Thymus (tissue), 11 donors: ENCODE measurements around the gene CTSF. TPM values are rescaled to one million over a fixed set of nuclear protein-coding genes. Genes with fewer than 3 reads are reported as not detected.

ENCODE experiments used
- DNase-seq, 9 donors: peaks; one replicate each; pipeline ENCODE4 v3.0.0-alpha.2; 2013; ENCODE audit warnings: low spot score in 9 of 9, low read depth in 6 of 9, missing footprints in 1 of 9
- H3K27ac ChIP-seq, 2 donors: one replicate each; pipeline ENCODE4 v1.5.1; 2013; ENCODE audit warnings: control low read depth in 1 of 2, low read depth in 1 of 2, low read length in 1 of 2, mild to moderate bottlenecking in 1 of 2, moderate library complexity in 1 of 2
- H3K27me3 ChIP-seq, 2 donors: one replicate each; pipeline ENCODE4 v1.5.1; 2013; ENCODE audit warnings: low read length in 1 of 2; ENCODE audit not compliant: control insufficient read depth in 2 of 2, insufficient read depth in 1 of 2
- H3K36me3 ChIP-seq, 2 donors: one replicate each; pipeline ENCODE4 v1.5.1; 2013; ENCODE audit warnings: low read length in 1 of 2, mild to moderate bottlenecking in 1 of 2, moderate library complexity in 1 of 2; ENCODE audit not compliant: control insufficient read depth in 2 of 2, insufficient read depth in 2 of 2
- H3K4me1 ChIP-seq, 2 donors: one replicate each; pipeline ENCODE4 v1.5.1; 2013; ENCODE audit warnings: low read length in 2 of 2; ENCODE audit not compliant: control insufficient read depth in 2 of 2, insufficient read depth in 2 of 2
- H3K4me3 ChIP-seq, 2 donors: one replicate each; pipeline ENCODE4 v1.5.1; 2013; ENCODE audit warnings: low read length in 2 of 2, control low read depth in 1 of 2, mild to moderate bottlenecking in 1 of 2
- H3K9me3 ChIP-seq, 2 donors: one replicate each; pipeline ENCODE4 v1.5.1; 2013; ENCODE audit warnings: low read length in 1 of 2, mild to moderate bottlenecking in 1 of 2; ENCODE audit not compliant: control insufficient read depth in 2 of 2, insufficient read depth in 1 of 2
- WGBS: extraction: QIAGEN DNeasy Blood & Tissue Kit; methylation state at CpG from one replicate; pipeline ENCODE4 v1.1.7; 2013; 5-methylcytosine and 5-hydroxymethylcytosine counted together
- polyA plus RNA-seq: library from polyadenylated mRNA; stranded (reverse); fragments of 200-250 nt; gene quantifications from one replicate; pipeline ENCODE4 v1.2.3, GENCODE V29; 2013
- total RNA-seq: library from RNA; stranded (reverse); fragments of 120-200 nt; gene quantifications from one replicate; pipeline ENCODE4 v1.2.4, GENCODE V29; 2013
- donor health status: healthy.

CTSF gene
- total and polyA plus RNA-seq, 2 donors: 4.7 to 17.6 TPM

DNA sequence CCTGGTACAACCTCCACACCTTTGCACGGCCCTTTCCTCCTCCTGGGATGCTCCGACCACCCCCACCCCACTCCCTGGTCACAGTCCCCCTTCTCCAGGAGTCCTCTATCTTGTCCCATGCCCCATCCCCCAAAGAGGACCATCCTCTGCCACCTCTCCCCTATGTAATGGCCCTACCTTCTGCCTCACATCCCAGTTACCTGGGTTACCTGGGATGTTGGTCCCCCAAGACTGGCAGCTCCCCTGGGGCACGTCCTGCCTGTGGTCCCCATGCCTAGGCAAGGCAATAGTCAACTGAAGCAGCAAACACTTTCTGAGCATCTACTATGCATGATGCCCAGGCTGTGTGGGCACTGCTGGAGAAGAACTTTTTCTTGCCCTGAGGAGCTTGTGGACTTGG, 13.0 kb downstream of the CTSF start:
- no peaks in the 10 kb centered on the region for H3K36me3 ChIP-seq
- H3K9me3 ChIP-seq: no peaks in the 10 kb centered on the region
- H3K4me1 ChIP-seq: peaks cover 0 to 5% of the 10 kb centered on the region in 2 donors
- no peak overlapping the region for H3K4me3 ChIP-seq
- peaks cover 9 to 62% of the 10 kb centered on the region in 2 donors for H3K27me3 ChIP-seq
- no peak overlapping the region for H3K27ac ChIP-seq
- no peak for DNase-seq
- 86% methylated on average over 3 of the region's 3 CpGs for WGBS

- Histone ChIP-seq H3K9me3 (no peaks in the 10 kb centered on the region), H3K36me3 (no peaks in the 10 kb centered on the region), H3K4me1 (peaks cover 0 to 5% of the 10 kb centered on the region in 2 donors), H3K27me3 (peaks cover 9 to 62% of the 10 kb centered on the region in 2 donors), H3K27ac (no peak overlapping the region), H3K4me3 (no peak overlapping the region)
- 90% methylated on average over 5 of the region's 5 CpGs for WGBS
- no peak for DNase-seq
These were observed 13.8 kb downstream of the CTSF start for GRCh38 chr11:66554602-66555001.

- no peak overlapping the region for H3K27ac ChIP-seq
- no peak for DNase-seq
- H3K4me1 ChIP-seq: peaks cover 4 to 8% of the 10 kb centered on the region in 2 donors
- H3K27me3 ChIP-seq: peaks cover 12 to 68% of the 10 kb centered on the region in 2 donors
- H3K36me3 ChIP-seq: no peaks in the 10 kb centered on the region
- 96% methylated on average over 4 of the region's 4 CpGs for WGBS
- H3K9me3 ChIP-seq: peaks cover 0 to 6% of the 10 kb centered on the region in 2 donors
- H3K4me3 ChIP-seq: no peak overlapping the region
These were observed 17.5 kb downstream of the CTSF start for GRCh38 chr11:66550887-66551286.

DNA sequence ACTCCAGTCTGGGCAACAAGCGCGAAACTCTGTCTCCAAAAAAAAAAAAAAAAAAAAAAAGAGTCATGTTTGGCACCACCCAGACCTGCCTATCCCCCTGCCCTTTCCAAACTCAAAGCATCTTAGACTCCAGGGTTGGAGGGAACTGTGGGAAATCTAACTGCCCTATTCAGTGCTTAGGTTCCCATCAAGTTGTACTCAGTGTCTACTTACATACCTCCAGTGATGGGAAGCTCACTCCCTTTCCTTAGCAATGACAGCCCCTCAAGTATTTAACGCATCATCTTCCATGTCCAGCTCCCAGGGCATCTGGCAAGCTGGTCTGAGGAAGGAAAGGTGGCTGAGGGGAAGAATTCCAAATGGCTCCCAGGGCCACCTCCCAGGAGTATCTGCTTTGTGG, 18.7 kb downstream of the CTSF start:
- WGBS: 97% methylated on average over 3 of the region's 3 CpGs

GRCh38 chr11:66548774-66549630, 19.4 kb downstream of the CTSF start:
- WGBS: 81% methylated on average over 16 of the region's 16 CpGs
- Histone ChIP-seq H3K27ac (no peak overlapping the region), H3K36me3 (no peaks in the 10 kb centered on the region), H3K4me3 (no peak overlapping the region), H3K4me1 (peaks cover 7 to 22% of the 10 kb centered on the region in 2 donors), H3K27me3 (peaks cover 12 to 59% of the 10 kb centered on the region in 2 donors), H3K9me3 (peaks cover 0 to 6% of the 10 kb centered on the region in 2 donors)
- no peak for DNase-seq

More for the DNA sequence above, 18.7 kb downstream of the CTSF start:
- Histone ChIP-seq H3K27ac (no peak overlapping the region), H3K36me3 (no peaks in the 10 kb centered on the region), H3K4me1 (peaks cover 4 to 16% of the 10 kb centered on the region in 2 donors), H3K27me3 (peaks cover 12 to 59% of the 10 kb centered on the region in 2 donors), H3K4me3 (no peak overlapping the region), H3K9me3 (peaks cover 0 to 6% of the 10 kb centered on the region in 2 donors)
- no peak for DNase-seq

DNA sequence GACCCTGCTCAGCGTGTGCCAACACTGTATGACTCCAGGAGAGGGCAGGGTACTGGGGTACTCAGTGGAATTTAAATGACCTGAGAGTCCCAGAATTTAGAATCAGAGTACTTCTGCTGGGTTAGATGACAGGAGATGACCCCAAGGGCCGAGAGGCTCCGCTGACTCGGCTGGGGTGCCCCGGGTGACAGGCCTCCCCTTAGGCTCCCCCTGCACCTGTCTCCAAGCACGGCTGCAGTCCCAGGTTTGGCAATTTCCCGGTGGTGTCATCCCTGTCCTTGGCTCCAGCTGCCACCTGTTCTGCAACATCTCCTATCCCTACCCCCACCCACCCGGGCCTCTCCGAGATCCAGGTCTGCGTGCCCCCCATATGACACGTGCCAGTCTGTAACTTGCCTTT, 20.4 kb downstream of the CTSF start:
- peaks cover 0 to 6% of the 10 kb centered on the region in 2 donors for H3K9me3 ChIP-seq
- no peak overlapping the region for H3K4me3 ChIP-seq
- peaks cover under 1 to 2% of the 10 kb centered on the region in 2 donors for H3K36me3 ChIP-seq
- H3K27ac ChIP-seq: no peak overlapping the region
- peaks cover 15 to 31% of the 10 kb centered on the region in 2 donors for H3K4me1 ChIP-seq
- 87% methylated on average over 11 of the region's 11 CpGs for WGBS
- DNase-seq: no peak
- peaks cover 12 to 59% of the 10 kb centered on the region in 2 donors for H3K27me3 ChIP-seq

DNA sequence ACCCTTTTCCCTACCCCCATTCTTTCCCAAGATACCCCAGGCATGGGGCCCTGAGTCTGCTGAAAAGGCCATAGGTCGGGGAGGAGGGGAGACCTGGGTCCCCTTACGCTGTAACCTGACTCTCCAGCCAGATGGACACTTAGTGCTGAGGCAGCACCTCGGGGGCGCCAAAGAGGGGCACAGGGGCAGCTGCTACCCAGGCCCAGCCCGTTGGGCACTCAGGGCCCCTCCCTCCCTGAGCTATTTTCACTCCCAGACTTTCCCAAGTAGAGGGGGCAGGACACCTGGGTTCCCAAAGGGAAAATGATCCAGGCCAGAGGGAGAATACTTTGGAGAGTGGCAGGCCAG, 20.8 kb downstream of the CTSF start:
- no peak overlapping the region for H3K4me3 ChIP-seq
- H3K4me1 ChIP-seq: peaks cover 15 to 31% of the 10 kb centered on the region in 2 donors
- H3K9me3 ChIP-seq: peaks cover 0 to 6% of the 10 kb centered on the region in 2 donors
- H3K27me3 ChIP-seq: peaks cover 12 to 59% of the 10 kb centered on the region in 2 donors
- peaks cover 4 to 5% of the 10 kb centered on the region in 2 donors for H3K36me3 ChIP-seq
- H3K27ac ChIP-seq: no peak overlapping the region
- WGBS: 72% methylated on average over 5 of the region's 5 CpGs
- no peak for DNase-seq

DNA sequence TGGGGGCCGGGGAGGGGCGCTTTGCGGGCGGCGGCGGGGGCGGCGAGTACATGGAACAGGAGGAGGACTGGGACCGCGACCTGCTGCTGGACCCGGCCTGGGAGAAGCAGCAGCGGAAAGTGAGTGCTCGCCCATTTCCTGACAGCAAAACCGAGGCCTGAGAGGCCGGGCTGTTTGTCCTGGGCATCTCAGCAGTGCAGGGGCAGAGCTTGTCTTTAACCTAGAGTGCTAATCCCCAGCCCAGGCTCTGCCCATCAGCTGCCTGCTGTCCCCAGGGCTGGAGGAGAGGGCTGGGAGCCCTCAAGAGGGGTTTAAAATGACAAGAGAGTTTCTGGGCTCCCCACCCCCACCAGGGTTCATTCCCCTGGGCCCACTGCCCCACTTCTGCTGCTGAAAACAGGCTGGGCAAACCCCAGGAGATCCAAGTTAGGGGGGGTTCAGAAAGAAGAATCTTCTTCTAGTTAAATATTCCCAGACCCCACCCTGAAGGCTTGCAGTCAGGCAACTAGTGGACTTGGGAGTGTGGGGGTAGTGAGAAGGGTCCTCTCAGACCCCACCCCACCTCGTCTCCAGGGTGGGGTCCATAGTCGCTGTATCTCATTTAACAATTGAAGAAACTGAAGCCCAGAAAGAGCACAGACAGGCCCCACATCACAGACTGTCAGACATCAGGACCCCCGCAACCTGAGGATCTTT, 21.3 kb downstream of the CTSF start:
- 66% methylated on average over 18 of the region's 18 CpGs for WGBS
- Histone ChIP-seq H3K4me1 (peaks cover 15 to 31% of the 10 kb centered on the region in 2 donors), H3K27me3 (peaks cover 12 to 59% of the 10 kb centered on the region in 2 donors)

More for the DNA sequence above, 21.3 kb downstream of the CTSF start:
- Histone ChIP-seq H3K9me3 (peaks cover 0 to 6% of the 10 kb centered on the region in 2 donors), H3K4me3 (no peak overlapping the region), H3K36me3 (peaks cover 9 to 10% of the 10 kb centered on the region in 2 donors), H3K27ac (no peak overlapping the region)
- no peak for DNase-seq
